NCI-H2107 (cell line): ENCODE measurements around the gene LEP.
A peak's percentile ranks its signal among the peaks of the same experiment; 100 is the strongest.

Source experiments
- DNase-seq: peaks from one replicate; lab custom pipeline; 2025; lab: John Stamatoyannopoulos, UW

The LEP gene

DNA sequence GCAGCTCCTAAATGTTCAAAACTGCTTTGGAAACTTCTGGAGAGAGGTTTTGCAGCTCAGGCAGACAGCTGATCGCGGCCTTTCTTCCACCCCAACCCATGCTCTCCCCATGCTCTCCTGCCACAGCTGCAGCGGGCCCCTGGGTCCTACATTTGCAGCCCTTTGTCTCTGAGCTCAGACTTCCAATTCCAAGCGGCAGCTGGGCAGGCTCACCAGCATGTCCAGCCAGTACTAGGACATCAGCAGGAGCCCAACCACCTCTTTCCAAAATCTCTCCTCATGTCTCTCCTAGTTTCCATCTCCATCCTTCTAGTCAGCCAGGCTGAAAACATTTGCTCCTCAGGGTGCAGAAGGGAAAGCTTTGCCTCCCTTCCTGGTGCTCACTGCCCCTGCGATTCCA lies 6.0 kb downstream of the LEP start:
- DNase-seq: no peak

DNA sequence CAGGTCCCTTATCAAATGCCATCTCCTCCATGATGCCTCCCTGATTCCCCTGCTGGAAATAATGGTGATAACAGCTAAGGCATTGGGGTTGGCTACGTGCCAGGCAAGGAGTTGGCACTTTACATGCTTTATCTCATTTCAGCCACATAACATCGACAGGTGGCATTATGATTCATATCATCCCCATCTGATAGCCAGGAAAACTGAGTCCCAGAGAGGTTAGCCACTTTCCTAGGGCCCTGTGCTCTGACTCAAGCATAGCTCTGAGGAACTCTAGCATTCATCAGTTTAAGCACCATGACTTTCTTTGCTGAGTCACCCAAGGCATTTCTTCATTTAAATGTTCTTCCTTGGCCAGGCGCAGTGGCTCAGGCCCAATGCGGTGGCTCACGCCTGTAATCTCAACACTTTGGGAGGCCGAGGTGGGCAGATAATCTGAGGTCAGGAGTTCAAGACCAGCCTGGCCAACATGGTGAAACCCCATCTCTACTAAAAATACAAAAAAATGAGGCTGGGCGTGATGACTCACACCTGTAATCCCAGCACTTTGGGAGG lies 6.6 kb downstream of the LEP start:
- no peak for DNase-seq

DNA sequence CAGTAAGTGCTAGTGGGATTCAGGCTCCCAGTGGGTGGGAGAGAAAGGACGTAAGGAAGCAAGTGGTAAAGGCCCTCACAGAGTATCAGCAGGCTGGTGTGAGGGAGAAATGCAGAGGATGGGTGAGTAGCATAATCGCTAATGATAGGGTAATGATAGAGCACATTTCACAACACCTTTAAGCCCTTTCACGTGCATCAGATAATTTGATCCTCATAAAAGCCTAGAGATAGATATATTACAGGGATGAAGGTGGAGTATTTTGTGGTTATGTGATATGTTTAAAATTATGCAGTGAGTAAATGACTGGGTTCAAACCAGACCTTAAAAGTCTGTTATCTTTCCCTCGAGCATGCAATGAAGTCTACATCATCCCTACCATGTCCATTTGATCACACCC lies 10.3 kb downstream of the LEP start:
- no peak for DNase-seq

DNA sequence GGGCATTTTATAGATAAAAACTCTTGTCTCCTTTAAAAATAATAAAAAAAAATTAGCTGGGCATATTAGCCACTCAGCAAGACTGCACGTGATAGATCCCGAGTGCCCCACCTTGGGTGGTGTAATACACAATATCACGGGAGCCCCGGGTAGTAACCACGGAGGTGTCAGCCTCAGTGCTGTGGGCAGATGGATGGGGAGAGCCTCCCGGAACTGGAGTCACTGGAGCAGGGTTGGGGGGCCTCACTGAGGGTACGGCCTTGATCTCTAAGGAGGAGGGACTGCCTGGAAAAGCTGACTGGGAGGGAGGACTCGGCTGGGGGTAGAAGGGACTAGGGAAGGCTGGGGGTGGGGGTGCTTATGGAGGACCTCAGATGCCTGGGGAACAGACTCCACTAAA lies 12.6 kb downstream of the LEP start:
- no peak for DNase-seq

DNA sequence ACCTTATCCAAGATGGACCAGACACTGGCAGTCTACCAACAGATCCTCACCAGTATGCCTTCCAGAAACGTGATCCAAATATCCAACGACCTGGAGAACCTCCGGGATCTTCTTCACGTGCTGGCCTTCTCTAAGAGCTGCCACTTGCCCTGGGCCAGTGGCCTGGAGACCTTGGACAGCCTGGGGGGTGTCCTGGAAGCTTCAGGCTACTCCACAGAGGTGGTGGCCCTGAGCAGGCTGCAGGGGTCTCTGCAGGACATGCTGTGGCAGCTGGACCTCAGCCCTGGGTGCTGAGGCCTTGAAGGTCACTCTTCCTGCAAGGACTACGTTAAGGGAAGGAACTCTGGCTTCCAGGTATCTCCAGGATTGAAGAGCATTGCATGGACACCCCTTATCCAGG lies 13.4 kb downstream of the LEP start:
- no peak for DNase-seq

DNA sequence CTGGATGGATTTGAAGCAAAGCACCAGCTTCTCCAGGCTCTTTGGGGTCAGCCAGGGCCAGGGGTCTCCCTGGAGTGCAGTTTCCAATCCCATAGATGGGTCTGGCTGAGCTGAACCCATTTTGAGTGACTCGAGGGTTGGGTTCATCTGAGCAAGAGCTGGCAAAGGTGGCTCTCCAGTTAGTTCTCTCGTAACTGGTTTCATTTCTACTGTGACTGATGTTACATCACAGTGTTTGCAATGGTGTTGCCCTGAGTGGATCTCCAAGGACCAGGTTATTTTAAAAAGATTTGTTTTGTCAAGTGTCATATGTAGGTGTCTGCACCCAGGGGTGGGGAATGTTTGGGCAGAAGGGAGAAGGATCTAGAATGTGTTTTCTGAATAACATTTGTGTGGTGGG lies 14.2 kb downstream of the LEP start:
- no peak for DNase-seq

DNA sequence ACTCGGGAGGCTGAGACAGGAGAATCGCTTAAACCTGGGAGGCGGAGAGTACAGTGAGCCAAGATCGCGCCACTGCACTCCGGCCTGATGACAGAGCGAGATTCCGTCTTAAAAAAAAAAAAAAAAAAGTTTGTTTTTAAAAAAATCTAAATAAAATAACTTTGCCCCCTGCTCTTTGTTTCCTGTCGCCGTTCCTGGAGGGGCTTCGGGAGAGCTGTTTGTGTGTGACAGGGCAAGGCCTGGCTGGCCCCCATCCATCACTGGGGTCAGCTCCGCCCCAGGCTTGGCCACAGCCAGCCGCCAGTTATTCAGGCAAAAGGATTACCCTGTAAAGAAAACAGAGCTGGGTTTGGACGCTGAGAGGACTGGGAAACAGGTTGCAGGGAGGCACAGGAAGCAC lies 16.4 kb downstream of the LEP start:
- no peak for DNase-seq

DNA sequence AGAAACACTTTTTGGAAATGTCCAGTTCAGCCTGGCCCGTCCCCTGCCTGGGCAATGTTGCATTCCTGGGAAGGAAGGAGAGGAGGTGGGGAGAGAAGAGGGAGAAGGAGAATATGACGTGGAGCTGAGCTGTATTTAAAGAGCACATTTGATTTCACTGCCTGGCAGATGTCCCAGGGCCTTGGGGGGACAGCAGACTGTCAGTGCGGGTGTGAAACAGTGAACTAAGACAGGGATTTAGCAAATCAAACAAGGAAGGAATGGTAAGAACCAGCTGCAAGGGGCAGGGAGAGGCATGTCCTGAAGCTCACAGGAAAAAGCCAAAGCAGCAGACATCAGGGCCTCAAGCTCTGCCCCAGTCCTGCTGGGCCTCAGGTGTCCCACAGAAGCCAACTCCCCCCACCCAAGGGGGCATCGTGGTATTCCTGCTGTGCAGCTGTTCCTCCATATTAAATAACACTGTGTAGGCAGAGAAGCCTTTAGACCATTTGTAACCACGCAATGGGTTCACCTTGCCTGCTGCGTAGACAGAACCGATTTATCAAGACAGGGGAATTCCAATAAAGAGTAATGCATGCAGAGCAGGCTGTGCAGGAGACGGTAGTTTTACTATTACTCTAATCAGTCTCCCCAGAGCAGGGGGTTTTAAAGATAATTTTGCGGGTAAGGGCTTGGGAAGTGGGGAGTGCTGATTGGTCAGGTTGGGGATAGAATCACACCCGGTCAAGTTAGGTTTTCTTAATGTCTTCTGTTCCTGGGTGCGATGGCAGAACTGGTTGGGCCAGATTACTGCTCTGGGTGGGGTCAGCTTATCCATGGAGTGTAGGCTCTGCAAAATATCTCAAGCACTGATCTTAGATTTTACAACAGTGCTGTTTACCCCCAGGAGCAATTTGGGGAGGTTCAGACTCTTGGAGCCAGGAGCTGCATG lies 18.3 kb downstream of the LEP start:
- no peak for DNase-seq

DNA sequence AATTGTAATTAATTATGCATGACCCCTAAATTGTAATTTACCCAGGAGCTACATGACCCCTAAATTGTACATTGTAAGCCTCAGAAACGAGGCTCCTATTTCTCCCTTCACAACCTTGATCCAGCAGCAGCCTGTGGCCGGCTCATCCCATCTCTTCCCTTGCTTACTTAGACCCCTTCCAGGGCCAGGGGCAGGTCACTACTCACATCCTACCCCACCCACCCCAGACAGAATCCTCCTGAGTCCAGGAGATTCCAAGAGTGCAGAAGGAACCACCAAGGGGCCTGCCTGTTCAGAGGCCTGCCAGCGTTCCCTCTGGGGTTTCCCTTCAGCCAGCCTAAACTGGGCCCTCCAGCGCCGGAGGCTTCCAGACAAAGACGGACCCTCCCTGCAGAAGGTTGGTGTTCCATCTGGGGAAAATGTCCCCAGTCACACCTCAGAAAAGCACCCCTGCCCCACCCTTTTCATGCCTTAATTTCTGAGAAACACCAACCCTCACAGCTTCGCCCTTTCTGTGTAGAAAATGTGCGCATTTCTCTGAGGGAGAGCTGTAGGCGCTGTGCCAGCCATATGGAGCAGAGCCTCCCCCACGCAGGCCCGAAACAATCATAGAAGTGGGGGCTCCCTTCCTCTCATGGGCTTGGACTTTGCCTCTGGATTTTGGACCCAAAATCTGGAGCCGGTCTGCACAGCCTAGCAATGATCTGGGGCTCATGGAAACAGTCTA lies 19.2 kb downstream of the LEP start:
- no peak for DNase-seq

DNA sequence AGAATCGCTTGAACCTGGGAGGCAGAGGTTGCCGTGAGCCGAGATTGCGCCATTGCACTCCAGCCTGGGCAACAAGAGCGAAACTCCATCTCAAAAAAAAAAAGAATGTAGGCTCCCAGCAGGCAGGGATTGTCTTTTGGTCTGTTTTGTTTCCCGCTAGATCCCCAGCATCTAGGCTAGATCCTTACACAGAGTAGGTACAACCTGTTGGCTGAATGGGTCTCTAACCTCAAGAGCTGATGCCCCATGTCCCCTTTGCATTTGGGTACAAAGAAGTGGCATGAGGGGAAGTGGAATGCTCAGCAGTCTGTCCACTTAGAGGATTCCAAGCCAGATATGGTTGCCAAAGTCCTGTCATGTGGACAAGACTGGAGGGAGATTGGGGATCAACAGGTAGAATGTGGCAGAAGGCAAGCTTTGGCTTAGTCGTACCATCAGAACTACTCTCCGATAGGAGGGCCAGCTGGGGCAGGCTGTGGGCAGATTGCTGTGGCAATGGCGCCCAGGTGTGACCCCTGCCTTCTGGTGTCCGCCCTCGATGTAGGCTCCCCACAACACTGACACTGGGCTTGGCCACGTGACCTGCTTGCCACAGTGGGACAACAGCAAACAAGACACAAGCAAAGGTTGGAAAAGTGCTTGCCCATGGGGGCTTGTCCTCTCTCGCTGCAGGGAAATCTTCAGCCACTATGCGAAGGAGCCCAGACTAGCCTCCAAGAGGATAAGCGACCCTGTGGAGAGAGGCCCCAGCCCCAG lies 21.4 kb downstream of the LEP start:
- no peak for DNase-seq

DNA sequence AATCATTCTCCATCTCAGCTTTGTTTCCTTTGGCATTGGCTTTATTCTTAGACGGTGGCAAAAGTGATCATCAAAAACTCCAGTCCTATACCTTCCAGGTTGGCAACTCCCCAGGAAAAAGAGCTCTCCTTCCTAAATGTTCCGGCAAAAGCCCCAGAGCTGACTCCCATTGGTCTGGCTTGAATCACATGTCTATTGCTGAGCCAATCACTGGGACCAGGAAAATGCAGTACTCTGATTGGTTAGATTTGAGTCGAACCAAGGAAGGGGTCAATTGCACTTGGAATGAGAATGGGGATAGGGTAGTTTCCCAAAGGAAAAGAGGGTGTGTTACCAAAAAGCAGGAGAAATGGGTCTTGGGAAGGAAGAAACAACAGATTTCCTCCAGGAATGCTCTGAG lies 22.3 kb downstream of the LEP start:
- no peak for DNase-seq

DNA sequence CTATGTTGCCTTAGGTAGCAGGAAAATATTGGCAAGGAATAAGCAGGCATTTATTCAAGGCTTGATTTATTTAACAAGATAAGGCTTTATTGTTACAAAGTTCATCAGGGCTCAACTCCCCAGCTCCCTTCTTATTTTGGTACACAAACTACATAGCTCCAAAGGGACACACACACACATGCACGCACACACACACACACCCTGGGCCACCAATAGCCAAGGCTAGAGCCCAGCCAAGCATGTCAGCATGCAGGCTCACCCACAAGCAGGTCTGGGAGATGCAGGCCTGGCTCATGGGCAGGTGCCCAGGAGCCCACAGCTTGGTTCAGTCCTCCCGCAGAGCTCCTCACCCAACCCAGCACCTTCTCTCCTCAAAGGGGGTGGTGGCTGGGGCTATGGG lies 23.4 kb downstream of the LEP start:
- DNase-seq: no peak

DNA sequence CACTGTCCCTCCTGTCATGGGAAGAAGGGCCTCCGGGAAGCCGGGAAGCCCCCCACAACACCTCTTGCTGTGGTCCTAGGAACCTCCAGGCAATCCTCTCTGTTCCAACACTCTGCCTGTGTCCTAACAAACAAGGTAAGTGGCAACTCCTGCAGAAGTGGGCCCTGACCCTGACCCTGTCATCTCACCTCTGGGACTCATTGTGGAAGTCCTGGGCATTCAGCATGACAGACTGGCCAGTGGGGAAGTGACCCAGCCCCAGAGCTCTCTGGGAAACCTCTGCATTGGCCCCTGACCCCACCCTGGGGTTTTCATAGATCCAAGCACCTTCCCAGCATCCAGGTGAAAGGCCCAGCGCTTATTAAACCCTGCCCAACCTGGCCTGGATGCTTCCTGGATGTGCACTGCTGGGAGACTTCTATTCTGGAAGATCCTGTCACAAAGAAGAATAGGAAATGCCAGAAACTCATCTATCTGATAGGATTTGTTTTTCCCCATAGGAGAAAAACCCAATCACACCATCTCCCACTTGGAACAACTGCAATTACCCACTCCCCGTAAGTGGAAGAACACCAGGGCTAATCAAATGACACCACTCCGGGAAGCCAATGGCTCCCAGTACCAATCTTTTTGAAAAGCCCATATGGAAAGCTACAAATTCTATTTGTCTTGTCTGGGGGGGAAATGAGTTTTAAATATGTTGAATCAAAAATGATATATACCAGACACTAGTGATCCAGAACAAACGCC lies 24.3 kb downstream of the LEP start:
- no peak for DNase-seq

DNA sequence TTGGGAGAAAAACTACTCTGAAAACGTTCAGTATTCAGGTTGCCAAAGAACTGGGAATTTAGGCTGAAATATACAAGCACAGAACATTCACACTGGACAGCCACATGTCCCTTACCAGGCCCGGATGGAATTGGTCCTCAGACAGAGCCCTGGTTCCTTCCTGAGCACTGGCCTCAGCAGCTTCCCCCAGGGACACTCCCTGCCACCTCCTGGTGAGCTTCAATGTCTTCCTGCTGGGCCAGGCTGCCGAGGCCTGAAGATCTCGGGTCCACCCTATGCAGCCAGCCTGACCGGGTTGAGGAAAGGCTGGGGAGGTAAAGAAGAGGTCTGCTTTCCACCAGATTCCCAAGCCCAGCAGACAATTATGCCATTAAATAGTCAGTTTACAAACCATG lies 24.8 kb downstream of the LEP start:
- no peak for DNase-seq

DNA sequence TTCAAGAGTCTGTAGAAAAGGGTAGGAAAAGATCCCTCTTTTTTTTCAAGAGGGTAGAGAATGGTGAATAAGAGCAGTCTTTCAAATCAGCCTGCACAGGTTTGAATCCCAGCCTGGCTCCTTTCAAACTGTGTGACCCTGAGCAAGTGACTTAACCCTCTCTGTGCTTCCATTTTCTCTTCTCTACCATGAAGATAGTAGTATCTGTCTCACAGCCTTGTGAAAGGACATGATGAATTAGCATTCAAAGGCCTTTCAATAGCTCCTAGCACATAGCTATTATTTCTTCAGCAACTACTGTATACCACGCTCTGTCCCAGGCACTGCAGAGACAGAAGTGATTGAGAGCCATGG lies 25.4 kb downstream of the LEP start:
- DNase-seq: no peak

DNA sequence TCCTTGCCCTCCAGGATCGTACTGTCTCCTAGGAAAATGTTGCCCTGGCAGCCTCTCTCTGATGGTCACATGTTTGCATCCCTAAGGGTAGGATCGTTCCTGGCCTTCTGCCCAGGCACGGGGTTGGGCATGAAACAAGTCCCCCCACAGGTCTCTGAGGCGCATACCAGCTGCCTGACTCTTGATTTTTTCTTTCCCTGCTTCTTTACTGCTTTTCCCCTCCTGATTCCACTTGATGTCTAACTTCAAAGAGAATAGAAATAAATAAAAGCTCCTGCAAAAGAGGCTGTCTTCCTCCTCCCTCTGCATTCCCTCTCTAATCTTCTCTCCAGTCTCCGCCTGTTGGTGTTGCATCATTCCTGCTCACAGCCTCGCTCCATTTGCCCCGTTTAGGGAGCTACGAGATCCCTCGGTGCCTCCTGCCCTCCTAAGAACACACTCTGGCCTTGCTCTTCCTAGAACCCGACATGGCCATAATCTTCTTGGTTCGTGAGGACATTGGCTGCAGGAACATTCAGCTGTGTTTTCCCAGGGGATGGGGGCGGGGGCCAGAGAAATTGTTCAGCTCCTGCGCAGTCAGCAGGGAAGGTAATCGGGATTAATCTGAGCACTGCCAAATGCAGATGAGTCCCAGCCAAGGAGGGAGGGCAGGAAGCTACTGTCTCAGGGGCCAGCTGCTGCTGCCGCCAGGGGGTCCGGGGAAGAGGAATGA lies 26.0 kb downstream of the LEP start:
- peak; percentile 64 for DNase-seq

DNA sequence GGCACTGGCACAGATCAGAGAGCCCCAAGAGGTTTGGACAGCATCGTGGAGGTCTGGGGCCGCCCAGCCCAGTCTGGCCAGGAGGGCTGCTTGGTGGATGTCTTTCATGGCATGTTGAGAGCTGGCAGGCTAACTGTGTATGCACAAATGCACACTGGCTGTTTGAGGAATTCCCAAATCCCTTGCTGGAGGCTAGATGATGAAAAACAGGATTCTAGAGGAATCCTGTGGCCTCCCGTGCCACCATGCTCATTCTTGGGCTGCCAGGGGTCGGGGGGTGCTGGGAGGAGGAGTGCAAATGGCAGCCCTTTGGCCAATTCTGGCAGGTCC lies 26.5 kb downstream of the LEP start:
- no peak for DNase-seq

DNA sequence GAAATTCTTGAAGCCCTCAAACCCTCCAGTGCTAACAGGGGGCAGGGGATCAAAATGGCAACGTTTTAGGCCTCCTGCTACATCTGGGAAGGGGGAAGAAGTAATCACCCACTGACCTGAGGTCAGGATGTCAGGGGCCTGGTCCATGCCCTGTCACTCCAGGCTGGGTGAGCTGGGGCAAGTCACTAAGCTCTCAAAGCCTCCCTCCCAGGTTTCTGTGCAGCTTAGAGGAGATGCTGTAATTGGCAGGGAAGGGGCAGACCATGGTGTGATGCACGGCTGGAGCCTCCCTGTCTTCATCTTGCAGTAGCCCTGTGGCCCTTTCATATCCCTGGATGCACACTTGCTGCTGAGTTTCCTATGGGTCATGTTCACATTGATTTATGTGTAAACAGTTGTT lies 27.2 kb downstream of the LEP start:
- no peak for DNase-seq

DNA sequence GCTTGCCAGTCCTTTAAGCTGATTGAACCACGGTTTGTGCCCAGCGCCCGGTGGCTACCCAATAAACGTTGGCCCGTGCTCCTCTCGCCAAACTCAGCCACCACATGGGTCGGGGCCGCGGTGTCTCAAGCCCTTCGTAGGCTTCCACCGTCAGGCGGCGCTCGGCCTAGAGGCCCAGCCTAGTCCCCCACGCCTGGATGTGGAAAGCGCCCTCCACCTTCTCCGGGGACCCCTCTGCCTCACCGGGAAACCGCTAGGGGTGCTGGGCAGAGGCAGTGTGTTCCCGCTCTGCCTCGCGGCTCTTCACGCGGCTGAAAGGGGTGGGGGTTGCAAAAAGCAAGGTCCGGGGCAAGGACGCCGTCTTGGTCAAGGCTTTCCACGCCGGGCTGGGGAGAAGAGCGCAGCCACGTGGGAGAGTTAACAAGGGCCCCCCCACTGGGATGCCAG lies 29.8 kb downstream of the LEP start:
- no peak for DNase-seq

DNA sequence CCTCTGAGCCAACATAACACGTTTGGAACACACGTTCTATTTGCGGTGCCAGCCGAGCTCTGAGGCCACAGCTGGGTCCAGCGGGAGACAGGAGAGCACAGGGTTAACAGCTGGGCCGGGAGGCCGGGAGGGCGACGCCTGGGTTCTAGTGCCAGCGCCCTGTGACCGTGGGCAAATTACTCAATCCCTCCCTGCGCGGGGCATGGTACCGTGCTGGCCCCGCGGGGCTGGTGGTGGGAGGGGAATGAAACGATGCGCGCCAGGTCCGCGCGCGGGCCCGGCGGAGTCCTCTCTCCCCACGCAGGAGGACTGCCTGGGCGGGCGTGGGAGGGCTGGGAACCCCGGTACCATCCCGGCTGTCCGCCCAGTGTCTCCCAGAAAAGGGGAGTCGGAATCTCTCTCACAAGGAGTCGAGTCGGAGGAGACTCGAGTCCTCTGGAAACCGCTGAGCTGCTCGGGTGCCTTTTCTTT lies 30.4 kb downstream of the LEP start:
- no peak for DNase-seq

DNA sequence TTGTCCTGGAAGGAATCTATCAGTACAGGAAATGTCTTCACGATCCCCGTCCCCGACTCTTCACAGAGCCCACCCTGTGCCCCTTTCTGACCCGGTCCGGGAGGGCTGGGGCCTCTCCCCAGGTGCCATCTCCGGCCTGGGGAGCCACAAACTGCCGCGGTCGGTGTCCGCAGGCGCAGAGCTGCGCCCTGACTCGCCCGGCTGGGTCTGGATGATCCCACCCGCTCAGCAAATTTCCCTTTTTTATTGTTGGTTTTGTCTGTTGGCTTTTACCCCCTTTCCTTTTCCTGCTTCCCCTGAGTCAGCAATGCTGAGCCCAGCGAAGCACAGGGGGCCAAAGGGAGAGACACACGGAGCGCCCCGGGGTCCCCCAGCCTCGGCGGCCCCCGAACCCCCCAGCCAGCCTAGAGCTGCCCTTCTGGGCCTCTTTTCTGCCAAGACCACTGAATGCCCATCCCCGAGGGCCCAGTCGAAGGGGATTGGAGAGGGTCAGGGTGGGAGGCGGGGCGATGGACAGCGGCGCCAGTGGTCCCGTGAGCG lies 30.9 kb downstream of the LEP start:
- DNase-seq: no peak
